ENCODE measurements around the gene RPL12. TPM values are rescaled to one million over a fixed set of nuclear protein-coding genes. Genes with fewer than 3 reads are reported as not detected.
A peak's percentile ranks its signal among the peaks of the same experiment; 100 is the strongest.

Gene RPL12
- total and polyA plus RNA-seq, 9 of the 15 experiments (the other 6 are each of a cell fraction or from before 2014, with no cell fraction given), result 1,614 to 4,558 (median 2,531) TPM

GRCh38 chr9:127450830-127451607 is at the start of gene RPL12, which contains the start of gene LRSAM1 (continued):
- TF ChIP-seq TAF7 (tag; IDR thresholded peaks at IDR 0.05), result peak; percentile 100
- TF ChIP-seq POLR2A (conservative IDR thresholded peaks at IDR 0.05), result peak; percentile 100
- TF ChIP-seq SETDB1 (IDR thresholded peaks at IDR 0.05; ENCODE audit: low read length), result no peak
- TF ChIP-seq RHOXF2B (CRISPR knock-in tag; conservative IDR thresholded peaks at IDR 0.05), result no peak
- peak in 1 of 2 experiments; percentile 36; a peak in 1 of 3 replicates for TF ChIP-seq CBX3 (IDR thresholded peaks at IDR 0.05; ENCODE audit: borderline replicate concordance in 1 of 2, low read length in 2 of 2)
- TF ChIP-seq HDAC6 (IDR thresholded peaks at IDR 0.05; ENCODE audit: low read depth, low read length), result 0 out of 2 replicates have a peak, but pooled peaks have one; percentile 87
- no peak for TF ChIP-seq BACH1 (tag; IDR thresholded peaks at IDR 0.05)
- peak; percentile 89; the same call in 1 of the 2 replicates for TF ChIP-seq ZNF830 (CRISPR knock-in tag; IDR thresholded peaks at IDR 0.05)
- TF ChIP-seq ZEB2 (IDR thresholded peaks at IDR 0.05), result no peak
- TF ChIP-seq ARID1B (IDR thresholded peaks at IDR 0.05), result peak; percentile 45
- TF ChIP-seq ZBTB5 (IDR thresholded peaks at IDR 0.05), result no peak
- peak; percentile 75; the same call in 1 of the 2 replicates for TF ChIP-seq GATAD2A (IDR thresholded peaks at IDR 0.05)
- TF ChIP-seq ZNF707 (CRISPR knock-in tag; conservative IDR thresholded peaks at IDR 0.05), result no peak
- TF ChIP-seq GTF2E2 (tag; IDR thresholded peaks at IDR 0.05), result peak; percentile 96
- TF ChIP-seq ZMIZ1 (IDR thresholded peaks at IDR 0.05; ENCODE audit: low read depth in 2 of 2, low read length in 2 of 2), result peak in 1 of 2 experiments; percentile 77; a peak in 2 of 4 replicates
- TF ChIP-seq ZBTB2 (IDR thresholded peaks at IDR 0.05), result no peak
- 0 out of 2 replicates have a peak, but pooled peaks have one; percentile 68 for TF ChIP-seq ZBTB33 (CRISPR knock-in tag; IDR thresholded peaks at IDR 0.05)
- no peak for TF ChIP-seq BHLHE40 (IDR thresholded peaks at IDR 0.05; ENCODE audit: low read length)
- no peak for TF ChIP-seq BDP1 (IDR thresholded peaks at IDR 0.05; ENCODE audit: insufficient read depth, insufficient read length)

Data from K562 (cell line).